Inflammatory macrophage treated with lipopolysaccharide for 1 hour (primary cell): Measurements from ENCODE around the gene MCTP1.
"Not testable (repeated sequence)": the region's sequence is repeated elsewhere in the genome, so short reads cannot be mapped to it uniquely, and the experiment has no call there.

Experiments used
- DNase-seq, 2 donors: peaks; one replicate each; pipeline ENCODE4 v3.0.0-alpha.2; 2020 to 2022

Gene MCTP1

GRCh38 chr5:95026718-95027117 is 258.2 kb downstream of the MCTP1 start:
- no peak for DNase-seq

GRCh38 chr5:95022967-95023695 is 261.8 kb downstream of the MCTP1 start:
- DNase-seq = peak; percentile 66 to 67

- DNase-seq = no peak
Observed at GRCh38 chr5:95020345-95020744, 264.5 kb downstream of the MCTP1 start.

GRCh38 chr5:95018946-95019345 is 265.9 kb downstream of the MCTP1 start:
- DNase-seq = no peak

- DNase-seq = no peak
Observed at GRCh38 chr5:95018511-95018910, 266.4 kb downstream of the MCTP1 start.

GRCh38 chr5:95009812-95010211 is 275.1 kb downstream of the MCTP1 start:
- no peak for DNase-seq

GRCh38 chr5:95007921-95008597 is 276.8 kb downstream of the MCTP1 start:
- peak in 1 of 2 donors; percentile 56 for DNase-seq

- DNase-seq = no peak
Observed at GRCh38 chr5:95005811-95006210, 279.1 kb downstream of the MCTP1 start.

GRCh38 chr5:94998670-94999069 is 286.2 kb downstream of the MCTP1 start:
- no peak for DNase-seq

GRCh38 chr5:94994537-94994936 is 290.4 kb downstream of the MCTP1 start:
- DNase-seq = not testable (repeated sequence)

GRCh38 chr5:94993491-94993890 is 291.4 kb downstream of the MCTP1 start:
- DNase-seq = no peak

GRCh38 chr5:94992325-94992724 is 292.6 kb downstream of the MCTP1 start:
- DNase-seq = no peak

GRCh38 chr5:94983861-94984535 is 300.9 kb downstream of the MCTP1 start:
- peak; percentile 28 to 50 for DNase-seq

- no peak for DNase-seq
Observed at GRCh38 chr5:94977437-94977836, 307.5 kb downstream of the MCTP1 start.

GRCh38 chr5:94976853-94977252 is 308.0 kb downstream of the MCTP1 start:
- peak; percentile 25 to 46 for DNase-seq

GRCh38 chr5:94972268-94972667 is 312.6 kb downstream of the MCTP1 start:
- no peak for DNase-seq

GRCh38 chr5:94969174-94969573 is 315.7 kb downstream of the MCTP1 start:
- no peak for DNase-seq

- peak; percentile 66 to 85 for DNase-seq
Observed at GRCh38 chr5:94968507-94969095, 316.3 kb downstream of the MCTP1 start.

GRCh38 chr5:94967525-94967924 is 317.4 kb downstream of the MCTP1 start:
- no peak for DNase-seq

GRCh38 chr5:94959279-94959678 is 325.6 kb downstream of the MCTP1 start:
- DNase-seq = peak in 1 of 2 donors; percentile 28

GRCh38 chr5:94945656-94946055 is 339.2 kb downstream of the MCTP1 start:
- peak; percentile 94 to 95 for DNase-seq

GRCh38 chr5:94944160-94944559 is 340.7 kb downstream of the MCTP1 start:
- peak; percentile 23 to 36 for DNase-seq

GRCh38 chr5:94941122-94941755 is 343.7 kb downstream of the MCTP1 start:
- DNase-seq = no peak
